K562 (cell line): ENCODE data around the gene SERPING1.

Experiments
- BDP1 ChIP-seq: IDR thresholded peaks from 3 replicates; pipeline ENCODE4 v1.6.1; 2011; ENCODE audit not compliant: insufficient read length, insufficient read depth
- BHLHE40 ChIP-seq: IDR thresholded peaks from 2 replicates; pipeline ENCODE4 v1.6.1; 2011; ENCODE audit warnings: low read length, improper control_type of control experiment
- ETV5 ChIP-seq: sonication (generic); formaldehyde crosslinking; IDR thresholded peaks from 2 replicates; pipeline ENCODE4 v1.4.0; 2020; ENCODE audit warnings: low read depth, mild to moderate bottlenecking, missing genetic modification reagents
- FOXO4 ChIP-seq: fragments of 450-650 bp; formaldehyde crosslinking; IDR thresholded peaks from 2 replicates; pipeline ENCODE4 v1.4.0; 2020; ENCODE audit warnings: mild to moderate bottlenecking, moderate library complexity
- HNRNPUL1 ChIP-seq: fragments of 200-400 bp; formaldehyde crosslinking; IDR thresholded peaks from 2 replicates; pipeline ENCODE4 v1.6.1; 2017; ENCODE audit warnings: low read length
- MAX ChIP-seq: sonication (generic); formaldehyde crosslinking; IDR thresholded peaks from 2 replicates; pipeline ENCODE4 v1.9.0; 2022; ENCODE audit warnings: mild to moderate bottlenecking, missing genetic modification reagents
- MAZ ChIP-seq, 2 experiments: fragments of 450-650 bp in 1 of 2; sonication (generic) in 1 of 2; formaldehyde crosslinking; IDR thresholded peaks in 1 of 2; conservative IDR thresholded peaks in 1 of 2; 2 replicates each; pipeline versions ENCODE4 v1.4.0 to v1.5.0; 2020; ENCODE audit warnings: mild to moderate bottlenecking in 1 of 2, missing genetic modification reagents in 1 of 2
- MITF ChIP-seq: IDR thresholded peaks from 2 replicates; pipeline ENCODE4 v1.6.1; 2014; ENCODE audit warnings: antibody characterized with exemption
- POLR2A ChIP-seq: fragments of 450-650 bp; conservative IDR thresholded peaks from 2 replicates; pipeline ENCODE4 v1.6.1; 2016
- ZFX ChIP-seq: sonication (generic); formaldehyde crosslinking; IDR thresholded peaks from 2 replicates; pipeline ENCODE4 v1.8.0; 2022; ENCODE audit warnings: mild to moderate bottlenecking, missing genetic modification reagents, moderate library complexity
- ZNF253 ChIP-seq: fragments of 250-450 bp; sonication (Bioruptor Pico); conservative IDR thresholded peaks from 2 replicates; pipeline ENCODE4 v1.6.1; 2021; ENCODE audit warnings: mild to moderate bottlenecking

GRCh38 chr11:57641011-57641807, 43.7 kb downstream of the SERPING1 start:
- TF ChIP-seq ETV5, result no peak
- TF ChIP-seq BDP1, result no peak
- TF ChIP-seq MAX (CRISPR knock-in tag), result no peak
- TF ChIP-seq ZNF253 (CRISPR knock-in tag), result no peak
- TF ChIP-seq MITF, result no peak
- TF ChIP-seq MAZ (CRISPR knock-in tag; conservative IDR thresholded peaks at IDR 0.05 in 1 of 2, IDR thresholded peaks at IDR 0.05 in 1 of 2), result no peak
- no peak for TF ChIP-seq HNRNPUL1
- no peak for TF ChIP-seq BHLHE40
- no peak for TF ChIP-seq FOXO4 (CRISPR knock-in tag)
- TF ChIP-seq ZFX, result no peak
- TF ChIP-seq POLR2A, result no peak
